Lower leg skin (tissue), 3 donors: Measurements from ENCODE around the gene ADARB2.

Source experiments
- POLR2A ChIP-seq, 2 donors: fragments of 450-650 bp; IDR thresholded peaks; one replicate each; pipeline ENCODE4 v1.6.1; 2016 to 2017; ENCODE audit warnings: antibody characterized with exemption in 2 of 2, mild to moderate bottlenecking in 1 of 2, moderate library complexity in 1 of 2
- TF ChIP-seq, protein P1 (sequence below), 3 donors: fragments of 450-650 bp; IDR thresholded peaks; one replicate each; pipeline ENCODE4 v1.5.1; 2016; ENCODE audit warnings: antibody characterized with exemption in 3 of 3, mild to moderate bottlenecking in 3 of 3, moderate library complexity in 2 of 3

DNA sequence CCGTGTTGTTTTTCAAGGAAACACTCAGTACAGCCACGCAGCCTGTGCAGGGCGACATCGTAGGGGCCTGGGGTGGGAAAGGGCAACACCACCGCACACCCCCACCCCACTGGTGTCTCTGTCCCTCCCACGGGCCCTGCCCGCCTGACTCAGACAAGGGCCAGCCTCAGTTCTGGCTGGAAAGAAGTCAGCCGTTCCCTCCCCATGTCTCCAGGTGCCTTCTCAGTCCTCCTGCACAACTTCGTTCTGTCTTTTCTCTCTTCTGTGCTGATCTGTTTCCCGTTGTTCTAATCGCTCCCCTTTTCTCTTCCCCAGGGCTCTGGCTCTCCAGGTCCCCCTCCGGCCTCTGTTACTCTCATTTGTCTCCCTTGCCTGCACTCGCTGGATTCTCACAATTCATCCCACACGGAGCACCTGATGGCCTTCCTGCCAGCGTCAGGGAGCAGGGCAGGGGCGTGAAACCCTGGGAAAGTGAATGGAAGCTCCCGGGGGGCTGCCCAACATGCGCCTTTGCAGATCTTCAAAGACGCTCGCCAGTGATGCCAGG, 583.4 kb downstream of the ADARB2 start:
- TF ChIP-seq, protein P1, sequence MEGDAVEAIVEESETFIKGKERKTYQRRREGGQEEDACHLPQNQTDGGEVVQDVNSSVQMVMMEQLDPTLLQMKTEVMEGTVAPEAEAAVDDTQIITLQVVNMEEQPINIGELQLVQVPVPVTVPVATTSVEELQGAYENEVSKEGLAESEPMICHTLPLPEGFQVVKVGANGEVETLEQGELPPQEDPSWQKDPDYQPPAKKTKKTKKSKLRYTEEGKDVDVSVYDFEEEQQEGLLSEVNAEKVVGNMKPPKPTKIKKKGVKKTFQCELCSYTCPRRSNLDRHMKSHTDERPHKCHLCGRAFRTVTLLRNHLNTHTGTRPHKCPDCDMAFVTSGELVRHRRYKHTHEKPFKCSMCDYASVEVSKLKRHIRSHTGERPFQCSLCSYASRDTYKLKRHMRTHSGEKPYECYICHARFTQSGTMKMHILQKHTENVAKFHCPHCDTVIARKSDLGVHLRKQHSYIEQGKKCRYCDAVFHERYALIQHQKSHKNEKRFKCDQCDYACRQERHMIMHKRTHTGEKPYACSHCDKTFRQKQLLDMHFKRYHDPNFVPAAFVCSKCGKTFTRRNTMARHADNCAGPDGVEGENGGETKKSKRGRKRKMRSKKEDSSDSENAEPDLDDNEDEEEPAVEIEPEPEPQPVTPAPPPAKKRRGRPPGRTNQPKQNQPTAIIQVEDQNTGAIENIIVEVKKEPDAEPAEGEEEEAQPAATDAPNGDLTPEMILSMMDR (IDR thresholded peaks at IDR 0.05) = no peak
- TF ChIP-seq POLR2A (IDR thresholded peaks at IDR 0.05) = no peak
